GM12872 (cell line): ENCODE results near the gene KISS1R.

ENCODE experiments used
- TF ChIP-seq, protein P1 (sequence below): IDR thresholded peaks from 3 replicates; pipeline ENCODE4 v1.5.1; 2011; ENCODE audit warnings: low read depth, mild to moderate bottlenecking, low read length, moderate library complexity; ENCODE audit not compliant: insufficient read depth

KISS1R gene

GRCh38 chr19:879711-880438 is 37.3 kb upstream of the KISS1R start:
- TF ChIP-seq, protein P1, sequence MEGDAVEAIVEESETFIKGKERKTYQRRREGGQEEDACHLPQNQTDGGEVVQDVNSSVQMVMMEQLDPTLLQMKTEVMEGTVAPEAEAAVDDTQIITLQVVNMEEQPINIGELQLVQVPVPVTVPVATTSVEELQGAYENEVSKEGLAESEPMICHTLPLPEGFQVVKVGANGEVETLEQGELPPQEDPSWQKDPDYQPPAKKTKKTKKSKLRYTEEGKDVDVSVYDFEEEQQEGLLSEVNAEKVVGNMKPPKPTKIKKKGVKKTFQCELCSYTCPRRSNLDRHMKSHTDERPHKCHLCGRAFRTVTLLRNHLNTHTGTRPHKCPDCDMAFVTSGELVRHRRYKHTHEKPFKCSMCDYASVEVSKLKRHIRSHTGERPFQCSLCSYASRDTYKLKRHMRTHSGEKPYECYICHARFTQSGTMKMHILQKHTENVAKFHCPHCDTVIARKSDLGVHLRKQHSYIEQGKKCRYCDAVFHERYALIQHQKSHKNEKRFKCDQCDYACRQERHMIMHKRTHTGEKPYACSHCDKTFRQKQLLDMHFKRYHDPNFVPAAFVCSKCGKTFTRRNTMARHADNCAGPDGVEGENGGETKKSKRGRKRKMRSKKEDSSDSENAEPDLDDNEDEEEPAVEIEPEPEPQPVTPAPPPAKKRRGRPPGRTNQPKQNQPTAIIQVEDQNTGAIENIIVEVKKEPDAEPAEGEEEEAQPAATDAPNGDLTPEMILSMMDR: no peak

DNA sequence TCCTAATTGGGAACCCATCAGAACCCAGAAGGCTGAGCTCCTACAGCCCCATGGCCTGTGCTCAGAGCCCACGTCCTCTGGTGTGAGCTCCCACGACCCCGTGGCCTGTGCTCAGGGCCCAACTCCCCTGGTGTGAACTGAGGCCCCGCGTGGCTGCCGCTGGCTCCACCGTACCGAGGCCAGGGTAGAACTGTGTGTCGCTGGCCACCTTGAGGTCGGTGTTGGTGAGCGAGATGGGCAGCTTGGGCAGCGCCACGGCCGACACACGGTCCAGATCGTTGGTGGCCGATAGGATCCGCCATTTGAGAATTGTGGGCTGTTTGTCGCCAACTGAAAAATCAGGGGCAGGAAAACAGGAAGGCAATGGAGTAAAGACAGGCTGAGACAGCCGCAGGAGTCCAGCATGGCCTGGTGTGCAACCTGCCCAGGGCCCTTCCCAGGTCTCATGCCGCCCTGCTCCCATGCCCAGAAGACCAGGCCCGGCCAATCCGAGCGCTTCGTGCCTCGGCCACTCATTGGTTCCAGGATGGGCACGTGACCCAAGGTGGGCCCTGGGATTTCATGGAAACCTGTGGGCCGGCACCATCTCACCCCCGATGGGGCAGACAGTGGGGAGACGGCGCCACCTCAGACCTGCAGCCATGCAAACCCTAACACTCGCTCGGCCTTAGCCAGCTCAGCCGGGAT is 35.6 kb upstream of the KISS1R start:
- TF ChIP-seq, protein P1: no peak

DNA sequence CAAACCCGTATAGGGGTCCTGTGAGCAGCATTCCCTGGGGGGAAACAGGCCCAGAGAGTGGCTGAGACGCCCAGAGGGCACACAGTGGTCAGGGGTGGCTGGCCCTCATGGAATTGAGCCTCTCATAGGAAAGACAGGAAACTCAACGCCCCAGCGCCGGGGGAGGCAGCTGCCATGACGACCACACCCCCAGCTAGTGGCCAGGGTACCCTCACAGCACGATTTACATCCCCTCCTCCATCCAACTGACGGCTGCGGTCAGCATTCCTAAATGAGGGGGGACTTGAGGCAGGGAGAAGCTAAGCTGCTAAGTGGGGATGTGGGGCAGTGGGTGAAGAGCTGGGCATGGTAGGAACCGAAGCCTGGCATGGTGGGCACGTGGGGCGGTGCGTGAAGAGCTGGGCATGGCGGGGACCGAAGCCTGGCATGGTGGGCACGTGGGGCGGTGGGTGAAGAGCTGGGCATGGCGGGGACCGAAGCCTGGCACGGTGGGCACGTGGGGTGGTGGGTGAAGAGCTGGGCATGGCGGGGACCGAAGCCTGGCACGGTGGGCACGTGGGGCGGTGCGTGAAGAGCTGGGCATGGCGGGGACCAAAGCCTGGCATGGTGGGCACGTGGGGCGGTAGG is 34.1 kb upstream of the KISS1R start:
- TF ChIP-seq, protein P1: no peak

- TF ChIP-seq, protein P1: no peak
Observed at GRCh38 chr19:883661-884211, 33.4 kb upstream of the KISS1R start.

DNA sequence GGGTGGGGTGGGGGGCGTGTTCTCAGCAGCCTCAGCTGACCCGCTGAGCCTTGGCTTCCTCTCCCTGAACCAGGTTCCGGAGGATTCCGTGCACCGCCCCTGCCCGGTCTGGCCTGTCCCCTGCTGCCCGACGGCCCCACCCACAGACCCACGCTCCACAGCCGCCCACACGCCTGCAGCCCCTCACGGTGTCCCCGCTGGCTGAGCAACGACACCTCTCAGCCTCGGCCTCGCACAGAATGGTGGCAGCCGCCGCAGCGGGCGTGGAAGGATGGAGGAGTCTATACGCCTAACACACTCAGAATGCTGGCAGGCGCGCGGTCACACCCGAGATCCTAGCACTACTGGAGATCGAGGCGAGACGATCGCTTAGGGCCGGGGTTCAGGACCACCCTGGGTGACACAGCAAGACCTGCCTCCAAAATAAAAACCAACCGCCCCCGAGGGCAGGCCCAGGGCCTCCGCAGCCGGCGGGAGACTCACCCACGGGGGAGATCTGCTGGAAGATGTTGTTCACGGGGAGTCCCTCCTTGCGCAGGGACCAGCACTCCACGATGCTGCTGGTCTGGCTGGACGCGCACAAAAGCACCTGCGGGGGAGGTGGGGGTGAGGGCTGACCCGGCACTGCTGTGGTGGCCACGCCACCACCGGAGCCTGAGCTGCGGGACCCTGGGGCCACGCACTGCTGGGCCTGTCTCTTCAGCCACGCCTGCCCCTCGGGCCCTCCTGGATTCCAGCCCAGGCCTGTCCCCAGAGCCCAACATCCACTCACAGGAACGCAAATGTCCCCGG is 32.5 kb upstream of the KISS1R start:
- TF ChIP-seq, protein P1: no peak

DNA sequence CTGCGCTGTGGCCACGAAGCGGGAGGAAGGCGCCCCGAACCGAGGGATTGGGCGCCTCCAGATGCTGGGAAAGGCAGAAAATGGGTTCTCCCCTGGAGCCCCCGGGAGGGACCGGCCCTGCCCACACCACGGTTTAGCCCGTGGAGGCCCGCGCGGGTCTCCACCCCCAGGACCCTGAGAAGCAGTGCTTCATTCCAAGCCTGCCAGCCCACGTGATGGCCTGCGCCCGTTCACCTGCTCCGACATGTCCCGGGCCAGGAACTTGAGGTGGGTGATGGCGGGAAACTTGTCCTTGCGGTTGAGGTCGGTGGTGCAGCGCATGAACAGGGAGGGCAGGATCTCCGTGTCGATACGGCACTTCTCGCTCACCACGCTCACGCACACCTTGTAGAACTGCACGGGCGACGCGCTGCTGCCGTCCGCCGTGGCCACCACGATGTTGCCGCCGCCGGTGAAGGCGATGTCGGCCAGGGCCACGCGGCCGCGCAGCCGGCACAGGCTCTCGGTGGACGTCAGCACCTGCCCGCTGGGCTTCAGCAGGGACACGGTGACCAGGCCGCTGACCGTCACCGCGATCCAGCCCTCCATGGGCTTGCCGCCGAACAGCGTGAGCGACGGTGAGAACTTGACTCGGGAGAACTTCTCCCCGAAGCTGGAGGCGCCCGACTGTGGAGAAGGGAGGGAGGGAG is 31.5 kb upstream of the KISS1R start:
- TF ChIP-seq, protein P1: no peak
